ENCODE measurements around the gene RARG. TPM values are rescaled to one million over a fixed set of nuclear protein-coding genes. Genes with fewer than 3 reads are reported as not detected.

The RARG gene
- polyA plus RNA-seq (2013, experiment 1 of 2; ENCODE audit: insufficient read length): 52.2 TPM
- 53.6 TPM for polyA plus RNA-seq (2013, experiment 2 of 2; ENCODE audit: insufficient read length)

DNA sequence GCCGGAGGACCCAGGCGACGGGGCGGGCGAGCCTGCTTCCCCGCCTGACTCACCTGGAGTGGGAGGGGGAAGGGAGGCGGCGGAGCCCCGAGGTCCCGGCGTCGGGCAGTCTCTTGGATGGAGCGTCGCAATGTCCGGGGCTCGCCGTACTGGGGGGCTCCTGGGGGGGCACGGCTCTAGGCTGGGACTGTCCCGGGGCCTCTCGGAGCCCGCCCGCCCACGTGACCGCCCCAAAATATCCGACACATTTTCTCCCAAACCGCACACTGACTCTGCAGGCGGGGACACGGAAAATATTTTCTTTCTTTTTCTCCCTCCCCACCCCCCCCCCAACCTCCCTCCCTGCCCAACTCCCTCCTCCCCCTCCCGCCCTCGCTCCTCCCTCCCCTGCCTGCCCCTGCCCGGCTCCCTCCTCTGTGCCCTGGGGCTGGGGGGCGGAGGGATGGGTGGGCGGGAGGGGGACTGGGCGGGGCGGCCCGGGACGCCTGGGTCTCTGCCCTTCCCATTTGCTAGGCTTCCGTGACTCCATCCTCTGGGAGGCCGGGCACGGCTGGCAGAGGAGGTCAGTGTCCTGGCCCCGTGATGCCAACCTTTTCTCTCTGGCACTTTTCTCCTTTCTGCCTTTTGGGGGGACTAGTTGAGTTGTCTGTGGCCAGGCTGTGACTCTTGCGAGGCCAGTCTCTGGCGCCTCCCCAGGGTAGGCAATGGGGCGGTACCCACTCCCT is at the start of gene RARG:
RARG (minus strand) TSS at position 289 of the 725 bp plus-strand sequence. CDS start 4,664 bp downstream, outside the sequence.
- peak; percentile 87 for DNase-seq

DNA sequence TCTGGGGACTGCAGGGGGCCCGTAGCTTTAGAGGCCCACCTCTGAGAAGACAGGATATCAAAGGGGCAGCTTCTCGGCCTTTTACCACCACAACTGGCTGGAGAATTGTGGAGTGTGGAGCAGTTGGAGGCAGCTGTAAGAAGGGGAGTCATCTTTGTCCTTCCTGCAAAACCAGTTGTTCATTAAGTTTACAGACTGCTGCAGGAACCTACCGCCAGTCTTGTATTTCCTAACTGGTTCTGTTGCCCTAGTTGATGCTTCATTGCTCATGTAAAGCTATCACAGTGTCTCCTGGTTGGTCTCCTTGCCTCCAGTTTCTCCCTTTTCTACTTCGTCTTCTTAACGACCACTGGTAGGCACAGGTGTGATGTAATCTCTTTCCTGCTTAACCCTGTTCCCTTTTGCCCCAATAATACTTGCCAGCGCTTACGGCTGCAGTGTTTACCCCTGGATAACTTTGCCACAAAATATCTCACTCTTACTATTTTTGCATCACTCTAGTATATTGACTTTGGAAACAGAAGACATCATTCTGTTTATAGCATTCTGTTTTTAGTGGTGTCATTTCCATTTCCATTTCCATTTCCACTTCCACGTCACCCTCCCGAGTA is 48.0 kb upstream of the RARG start:
- DNase-seq: no peak

DNA sequence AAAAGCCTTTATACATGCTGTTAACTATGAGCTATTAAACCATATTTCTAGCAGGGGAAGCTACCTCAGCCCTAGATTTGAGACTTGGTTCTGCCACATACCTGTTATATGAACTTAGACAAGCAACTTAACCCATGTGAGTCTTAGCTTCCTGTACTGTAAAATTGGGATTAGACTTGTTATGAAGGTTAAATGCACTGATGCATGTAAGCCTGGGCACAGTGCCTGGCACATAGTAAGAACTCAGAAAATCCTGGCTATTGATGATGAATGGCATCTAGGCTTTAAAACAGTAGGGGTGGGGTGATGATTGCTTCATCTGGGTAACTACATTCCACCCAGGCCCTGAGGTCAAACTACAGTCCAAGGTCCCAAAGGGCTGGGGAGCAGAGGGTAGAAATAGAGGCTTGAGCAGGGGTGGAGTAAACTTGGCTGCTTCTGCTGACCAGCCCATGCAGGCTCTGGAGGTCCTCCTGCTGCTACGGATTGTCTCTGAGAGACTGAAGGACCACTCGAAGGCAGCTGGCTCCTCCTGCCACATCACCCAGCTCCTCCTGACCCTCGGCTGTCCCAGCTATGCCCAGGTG is 47.4 kb upstream of the RARG start:
- no peak for DNase-seq

DNA sequence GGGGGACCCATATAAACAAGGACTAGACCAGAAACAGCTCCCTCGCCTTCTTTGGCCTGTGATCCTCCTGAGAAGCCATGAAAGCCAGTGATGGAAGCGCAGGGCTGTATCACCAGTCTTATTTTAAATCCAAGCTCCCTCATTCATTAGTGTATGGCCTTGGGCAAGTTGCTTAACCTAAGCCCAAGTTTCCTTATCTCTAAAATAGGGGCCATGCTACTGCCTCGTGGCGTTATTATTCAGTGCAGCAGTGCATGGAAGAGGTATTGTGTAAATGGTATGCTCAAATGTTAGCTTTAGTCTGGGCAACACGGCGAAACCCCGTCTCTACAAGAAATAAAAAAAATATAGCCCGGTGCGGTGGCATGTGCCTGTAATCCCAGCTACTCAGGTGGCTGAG is 46.0 kb upstream of the RARG start:
- no peak for DNase-seq

DNA sequence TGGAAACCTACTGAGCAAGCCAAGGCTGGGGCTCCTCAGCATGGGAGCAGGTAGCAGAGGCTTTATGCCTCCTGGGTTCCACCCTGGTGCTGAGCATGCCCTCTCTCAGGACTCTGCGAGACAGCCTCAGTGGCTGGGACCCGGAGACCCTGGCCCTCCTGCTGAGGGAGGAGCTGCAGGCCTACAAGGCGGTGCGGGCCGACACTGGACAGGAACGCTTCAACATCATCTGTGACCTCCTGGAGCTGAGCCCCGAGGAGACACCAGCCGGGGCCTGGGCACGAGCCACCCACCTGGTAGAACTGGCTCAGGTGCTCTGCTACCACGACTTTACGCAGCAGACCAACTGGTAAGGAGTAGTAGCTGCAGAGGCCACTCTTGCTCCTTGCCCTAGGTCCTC is 44.5 kb upstream of the RARG start:
- DNase-seq: no peak

DNA sequence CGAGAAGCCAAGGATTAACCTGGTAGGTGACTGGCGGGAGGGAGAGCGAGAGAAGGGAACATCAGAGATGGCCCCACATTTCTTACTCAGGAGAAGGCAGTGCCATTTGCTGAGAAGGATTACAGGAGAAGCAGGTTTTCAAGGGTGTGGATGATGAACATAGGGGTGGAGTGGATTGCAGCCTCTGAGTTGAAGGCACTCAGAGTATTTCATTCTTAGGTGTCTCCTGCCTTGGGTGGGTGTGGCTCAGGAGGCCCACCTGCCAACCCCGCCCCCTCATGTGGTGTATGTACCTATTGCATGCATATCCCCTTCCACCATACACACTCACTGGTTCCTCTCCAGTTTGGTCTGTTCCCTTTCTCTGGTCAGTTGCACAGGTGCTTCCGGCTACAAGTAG is 42.4 kb upstream of the RARG start:
- no peak for DNase-seq

DNA sequence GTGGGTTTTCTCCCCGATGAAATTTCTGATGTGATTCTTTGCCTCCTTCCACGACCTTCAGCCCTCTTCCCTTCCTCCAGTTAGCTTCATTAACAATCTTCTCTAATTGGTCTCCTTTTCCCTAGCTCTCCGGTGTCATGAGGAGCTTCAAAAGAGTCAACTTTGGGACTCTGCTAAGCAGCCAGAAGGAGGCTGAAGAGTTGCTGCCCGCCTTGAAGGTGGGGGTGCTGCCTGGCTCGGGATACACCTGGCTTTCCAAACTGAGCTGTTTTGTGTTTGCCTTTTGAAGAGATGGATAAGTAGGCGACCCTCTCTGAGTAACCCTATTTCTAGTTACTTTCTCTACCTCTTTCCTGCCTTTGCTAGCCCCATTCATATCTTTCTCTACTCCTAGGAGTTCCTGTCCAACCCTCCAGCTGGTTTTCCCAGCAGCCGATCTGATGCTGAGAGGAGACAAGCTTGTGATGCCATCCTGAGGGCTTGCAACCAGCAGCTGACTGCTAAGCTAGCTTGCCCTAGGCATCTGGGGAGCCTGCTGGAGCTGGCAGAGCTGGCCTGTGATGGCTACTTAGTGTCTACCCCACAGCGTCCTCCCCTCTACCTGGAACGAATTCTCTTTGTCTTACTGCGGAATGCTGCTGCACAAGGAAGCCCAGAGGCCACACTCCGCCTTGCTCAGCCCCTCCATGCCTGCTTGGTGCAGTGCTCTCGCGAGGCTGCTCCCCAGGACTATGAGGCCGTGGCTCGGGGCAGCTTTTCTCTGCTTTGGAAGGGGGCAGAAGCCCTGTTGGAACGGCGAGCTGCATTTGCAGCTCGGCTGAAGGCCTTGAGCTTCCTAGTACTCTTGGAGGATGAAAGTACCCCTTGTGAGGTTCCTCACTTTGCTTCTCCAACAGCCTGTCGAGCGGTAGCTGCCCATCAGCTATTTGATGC is 36.9 kb upstream of the RARG start:
- no peak for DNase-seq

DNA sequence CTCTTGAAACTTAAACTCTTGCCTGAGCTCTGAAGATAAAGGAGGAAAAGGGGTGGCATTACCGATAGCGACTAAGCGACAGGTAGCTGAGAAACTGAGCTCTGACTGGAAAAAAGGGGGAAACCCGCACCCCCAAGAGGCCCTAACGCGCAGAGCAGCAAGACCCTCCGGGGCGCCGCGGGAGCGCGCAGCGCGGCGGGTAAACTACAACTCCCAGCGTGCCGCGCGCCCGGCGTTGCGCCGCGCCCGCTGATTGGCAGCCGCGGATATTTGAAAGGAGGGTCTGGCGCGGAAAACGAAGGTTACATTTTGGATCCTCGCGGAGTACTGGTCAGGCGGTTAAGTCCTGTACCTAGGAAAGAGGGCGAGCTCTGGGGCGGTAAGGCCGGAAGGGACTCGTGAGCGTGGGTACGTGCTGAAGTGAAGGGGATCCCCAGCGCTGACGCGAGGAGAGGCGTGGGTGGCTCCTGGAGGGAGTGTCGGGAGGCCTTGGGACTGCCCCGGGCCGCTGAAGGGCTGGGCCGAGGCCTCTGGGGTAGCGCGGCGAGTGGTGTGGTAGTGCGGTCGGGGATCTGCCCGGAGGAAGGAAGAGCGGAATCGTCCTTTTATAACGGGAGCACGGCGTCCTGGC is 36.1 kb upstream of the RARG start, which contains the start of gene ESPL1:
ESPL1 (plus strand) TSS at position 301 of the 631 bp plus-strand sequence. CDS start 468 bp downstream, outside the sequence.
- peak; percentile 74 for DNase-seq

DNA sequence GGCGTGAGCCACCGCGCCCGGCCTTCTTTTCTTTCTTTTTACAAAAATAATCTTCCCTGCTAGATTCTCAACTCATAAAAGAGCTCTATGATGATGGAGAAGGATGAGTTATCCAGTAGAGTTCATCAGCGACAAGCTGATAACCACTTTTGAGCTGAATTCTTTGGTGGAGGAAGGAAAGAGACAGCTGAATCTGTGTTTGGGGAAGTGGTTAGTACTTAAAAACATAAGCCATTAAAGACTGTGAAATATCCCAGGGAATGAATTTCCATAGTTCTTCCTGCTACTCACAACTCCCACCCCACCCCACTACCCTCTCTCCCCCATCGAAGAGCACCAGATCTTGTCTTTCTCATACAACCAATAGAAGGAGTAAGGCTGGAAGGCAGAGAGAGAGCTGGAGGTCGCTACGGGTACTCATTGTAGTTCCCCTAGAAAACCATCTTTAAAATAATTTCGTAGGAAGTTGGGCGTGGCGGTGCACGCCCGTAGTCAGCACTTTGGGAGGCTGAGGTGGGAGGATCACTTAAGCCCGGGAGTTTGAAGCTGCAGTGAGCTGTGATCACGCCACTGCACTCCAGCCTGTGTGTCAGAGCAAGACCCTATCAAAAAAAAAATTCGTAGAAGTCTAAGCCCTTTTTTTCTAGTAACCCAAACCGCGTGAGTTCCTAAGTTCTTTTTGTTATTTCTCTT is 35.4 kb upstream of the RARG start:
- no peak for DNase-seq

DNA sequence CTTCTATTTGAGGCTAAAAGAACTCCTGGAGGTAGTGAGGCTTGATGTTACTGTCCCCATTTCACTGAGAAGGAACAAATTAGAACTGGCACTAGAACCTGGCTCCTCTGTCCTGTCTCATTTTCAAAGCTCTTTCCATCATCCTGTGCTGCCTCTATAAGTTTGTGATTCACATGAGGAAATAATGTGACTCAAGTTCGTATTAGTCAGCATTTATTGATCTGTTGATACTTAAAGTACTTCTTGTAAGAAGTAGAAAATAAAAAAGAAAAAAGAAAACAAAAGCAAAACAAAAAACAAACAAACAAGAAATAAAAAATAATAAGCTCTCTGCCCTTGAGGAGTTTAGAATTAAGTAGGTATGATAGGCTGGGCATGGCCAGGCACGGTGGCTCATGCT is 33.8 kb upstream of the RARG start:
- no peak for DNase-seq

DNA sequence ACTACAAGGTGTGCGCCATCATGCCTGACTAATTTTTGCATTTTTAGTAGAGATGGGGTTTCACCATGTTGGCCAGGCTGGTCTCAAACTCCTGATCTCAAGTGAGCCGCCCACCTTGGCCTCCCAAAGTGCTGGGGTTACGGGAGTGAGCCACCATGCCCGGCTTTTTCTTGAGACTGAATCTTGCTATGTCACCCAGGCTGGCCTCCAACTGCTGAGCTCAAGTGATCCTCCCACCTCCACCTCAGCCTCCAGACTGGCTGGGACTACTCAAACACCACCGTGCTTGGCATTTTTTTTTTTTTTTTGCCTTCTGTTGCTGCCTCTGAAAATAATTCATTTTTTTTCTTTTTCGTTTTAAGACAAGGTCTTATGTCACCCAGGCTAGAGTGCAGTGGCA is 27.9 kb upstream of the RARG start:
- DNase-seq: no peak

DNA sequence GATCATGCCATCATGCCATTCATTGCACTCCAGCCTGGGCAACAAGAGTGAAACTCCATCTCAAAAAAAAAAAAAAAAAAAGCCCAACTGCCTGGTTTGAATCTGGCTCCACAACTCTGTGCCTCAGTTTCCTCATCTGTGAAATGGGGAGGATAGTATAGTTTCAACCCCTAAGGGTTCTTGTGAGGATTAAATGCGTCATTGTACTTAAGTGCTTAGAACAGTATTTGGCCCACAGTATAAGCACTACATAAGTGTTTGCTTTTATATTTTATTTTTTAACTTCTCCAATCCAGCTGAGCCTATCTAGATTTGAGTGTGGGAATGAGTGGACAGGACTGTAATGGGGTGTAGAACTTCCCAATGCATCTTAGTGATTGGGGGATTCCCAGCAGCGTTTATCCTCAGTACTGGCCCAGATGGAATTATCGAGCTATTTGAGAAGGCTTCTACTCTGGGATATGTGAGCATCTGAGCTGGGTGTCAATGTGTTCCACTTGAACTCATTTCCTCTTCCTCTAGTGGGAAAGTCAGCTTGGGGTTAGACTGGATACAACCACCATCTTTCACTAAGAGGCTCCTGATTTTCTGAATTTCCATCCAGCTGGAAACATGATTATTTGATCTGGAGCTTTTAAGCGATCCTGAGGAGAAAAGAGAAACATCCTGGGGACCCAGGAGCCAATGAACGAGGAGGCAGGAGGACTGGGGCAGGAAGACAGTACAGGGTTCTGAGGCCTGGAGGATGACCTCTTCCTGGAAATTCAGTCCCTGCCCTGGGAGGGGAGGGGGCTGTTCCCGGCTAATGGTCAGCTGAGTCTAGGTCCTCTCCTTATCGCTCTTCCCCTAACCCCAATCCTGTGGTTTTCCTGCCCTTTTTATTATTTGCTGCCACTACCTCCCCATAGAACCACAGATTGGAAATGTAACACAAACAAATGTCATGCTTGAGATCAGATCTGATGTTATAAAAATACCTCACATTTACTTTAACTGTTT is 26.8 kb upstream of the RARG start:
- DNase-seq: no peak

DNA sequence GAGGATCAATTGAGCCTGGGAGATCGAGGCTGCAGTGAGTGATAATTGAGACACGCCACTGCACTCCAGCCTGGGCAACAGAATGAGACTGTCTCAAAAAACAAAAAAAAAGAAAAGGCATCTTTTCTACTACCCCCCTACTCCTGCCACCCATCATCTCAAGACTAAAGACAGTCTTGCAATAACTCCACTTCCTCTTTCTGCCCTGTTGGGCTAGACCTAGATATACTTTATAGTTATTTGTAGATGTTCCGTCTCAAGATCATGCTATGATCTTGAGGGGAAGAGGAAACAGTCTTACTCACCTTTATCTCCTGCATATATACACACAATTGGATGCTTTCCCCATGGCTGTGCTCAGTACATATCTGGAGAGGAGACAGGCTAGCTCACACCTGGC is 24.0 kb upstream of the RARG start:
- no peak for DNase-seq

DNA sequence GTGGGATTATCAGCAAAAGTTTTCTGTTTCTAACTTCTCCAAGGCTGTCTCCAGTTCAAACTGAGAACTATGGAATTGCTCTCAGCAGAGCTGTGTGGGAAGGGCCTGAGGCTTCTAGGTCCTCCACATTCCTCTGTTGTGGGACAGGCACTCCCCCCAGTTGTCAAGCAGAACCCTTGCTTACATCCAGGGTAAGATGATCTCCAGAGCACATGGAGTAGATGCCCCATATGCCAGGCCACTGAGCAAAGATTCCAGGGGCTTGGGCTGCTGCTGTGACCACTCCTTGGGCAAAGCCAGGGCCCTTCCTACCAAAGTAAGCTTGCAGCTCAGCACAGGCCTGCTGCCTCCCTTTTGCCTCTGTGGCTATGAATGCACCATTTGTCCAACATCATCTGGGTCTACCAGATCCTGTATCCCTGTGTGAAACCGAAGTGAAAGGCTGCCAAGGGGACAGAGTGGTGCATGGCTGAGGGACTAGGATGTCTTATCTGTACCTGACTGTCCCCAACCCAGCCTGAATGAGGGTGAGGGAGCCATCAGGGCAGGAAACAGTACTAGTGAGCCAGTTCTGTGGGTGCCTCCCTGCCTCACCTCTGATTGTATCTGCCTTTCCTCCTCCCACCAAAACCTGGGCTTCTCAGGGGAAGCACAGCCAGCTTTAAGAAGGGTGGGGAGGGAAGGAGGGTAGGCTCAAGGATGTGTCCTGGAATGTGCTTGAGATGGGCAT is 23.0 kb upstream of the RARG start:
- no peak for DNase-seq

DNA sequence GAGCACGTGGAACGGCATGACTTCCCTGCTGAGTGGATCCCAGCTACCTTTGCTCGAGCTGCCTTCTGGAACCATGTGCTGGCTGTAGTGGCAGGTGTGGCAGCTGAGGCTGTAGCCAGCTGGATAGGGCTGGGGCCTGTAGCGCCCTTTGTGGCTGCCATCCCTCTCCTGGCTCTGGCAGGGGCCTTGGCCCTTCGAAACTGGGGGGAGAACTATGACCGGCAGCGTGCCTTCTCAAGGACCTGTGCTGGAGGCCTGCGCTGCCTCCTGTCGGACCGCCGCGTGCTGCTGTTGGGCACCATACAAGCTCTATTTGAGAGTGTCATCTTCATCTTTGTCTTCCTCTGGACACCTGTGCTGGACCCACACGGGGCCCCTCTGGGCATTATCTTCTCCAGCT is 21.3 kb upstream of the RARG start:
- no peak for DNase-seq

DNA sequence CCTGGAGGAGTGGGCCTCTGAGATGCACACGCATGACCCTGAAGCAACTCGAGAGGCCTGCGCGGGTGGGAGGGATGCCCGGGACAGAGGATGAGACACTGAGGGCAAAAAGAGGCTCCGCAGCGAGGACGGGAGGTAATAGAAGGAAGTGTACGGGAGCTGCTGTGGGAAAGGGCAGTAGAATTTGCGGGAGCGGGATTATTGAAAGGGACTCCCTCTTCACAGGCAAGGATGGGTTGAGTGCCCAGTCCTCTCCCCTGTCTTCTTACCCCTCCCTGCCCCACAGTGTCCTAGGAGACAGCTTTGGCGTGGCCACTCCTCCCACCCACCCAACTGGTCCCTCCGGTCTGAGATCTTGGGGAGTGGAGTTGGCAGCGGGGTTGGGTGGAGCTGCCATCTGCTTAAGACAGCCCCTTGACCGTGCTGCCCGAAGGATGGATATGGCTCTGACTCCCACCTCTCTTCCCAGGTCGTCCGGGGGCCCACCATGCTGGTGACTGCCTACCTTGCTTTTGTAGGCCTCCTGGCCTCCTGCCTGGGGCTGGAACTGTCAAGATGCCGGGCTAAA is 20.4 kb upstream of the RARG start:
- DNase-seq: peak; percentile 14

DNA sequence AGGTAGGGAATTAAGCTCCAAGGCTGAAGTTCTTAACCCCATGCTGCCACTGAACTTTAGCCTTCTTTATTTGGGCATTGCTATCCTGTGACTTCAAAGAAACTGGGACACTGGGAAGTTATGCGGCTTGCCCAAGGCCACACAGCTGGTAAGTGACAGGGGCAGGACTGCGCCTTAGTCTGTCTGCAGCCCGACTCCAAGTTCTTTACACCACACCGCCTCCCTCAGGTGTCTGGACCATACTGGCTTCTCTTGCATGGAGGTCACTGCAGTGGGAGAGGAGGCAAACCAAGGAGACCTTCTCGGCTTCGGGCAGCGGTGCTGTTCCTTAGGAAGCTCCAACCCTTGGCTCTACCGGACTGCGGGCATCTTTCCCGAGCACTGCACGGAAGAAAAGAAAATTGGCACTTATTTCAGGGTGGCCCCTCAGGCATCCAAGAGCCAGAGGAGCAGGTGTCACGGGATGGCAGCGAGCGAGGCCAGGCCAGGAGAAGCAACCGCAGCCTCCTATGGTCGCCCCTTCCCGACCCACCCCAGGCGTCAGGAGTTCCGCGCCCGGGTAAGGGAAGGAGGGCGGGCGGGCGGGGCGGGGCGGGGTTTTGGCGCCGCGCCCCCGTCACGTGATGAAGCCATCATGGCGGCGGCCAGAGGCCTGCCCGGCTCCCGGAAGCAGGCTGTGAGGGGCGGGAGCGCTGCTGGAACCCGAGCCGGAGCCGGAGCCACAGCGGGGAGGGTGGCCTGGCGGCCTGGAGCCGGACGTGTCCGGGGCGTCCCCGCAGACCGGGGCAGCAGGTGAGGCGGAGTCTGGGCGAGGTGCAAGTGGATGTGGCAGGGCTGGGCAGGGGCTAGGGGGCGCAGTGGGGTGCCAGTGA is 19.7 kb upstream of the RARG start:
- peak; percentile 75 for DNase-seq

DNA sequence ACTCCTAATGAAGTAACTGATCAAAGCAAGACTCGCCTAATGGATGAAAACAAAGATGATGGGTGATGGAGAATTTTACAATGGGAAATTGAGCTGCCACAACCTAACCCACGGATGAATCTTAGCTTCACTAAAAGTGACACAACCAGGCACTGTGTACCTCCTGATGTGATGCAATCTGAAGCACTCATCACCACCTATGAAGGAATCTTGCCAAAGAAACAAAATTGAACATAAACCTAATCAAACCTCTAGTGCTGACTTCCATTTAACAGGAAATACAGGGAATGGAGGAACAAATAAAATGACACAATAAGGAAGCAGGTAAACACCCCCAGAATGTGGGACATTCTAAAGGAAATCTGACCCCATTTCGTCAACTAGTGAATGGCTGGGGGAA is 13.3 kb upstream of the RARG start:
- no peak for DNase-seq
